Stimulated activated CD8-positive, alpha-beta memory T cell treated with anti-CD3 and anti-CD28 coated beads, Interleukin-15, amount 100 ng/mL, for 1 hour (primary cell): ENCODE measurements around the gene GLMN.
"Not testable (repeated sequence)": the region's sequence is repeated elsewhere in the genome, so short reads cannot be mapped to it uniquely, and the experiment has no call there.

Source experiments
- DNase-seq: peaks from one replicate; pipeline ENCODE4 v3.0.0-alpha.2; 2020; ENCODE audit warnings: low read depth

GLMN gene

GRCh38 chr1:92299477-92300150 lies 827 bp upstream of the GLMN start:
- no peak for DNase-seq

DNA sequence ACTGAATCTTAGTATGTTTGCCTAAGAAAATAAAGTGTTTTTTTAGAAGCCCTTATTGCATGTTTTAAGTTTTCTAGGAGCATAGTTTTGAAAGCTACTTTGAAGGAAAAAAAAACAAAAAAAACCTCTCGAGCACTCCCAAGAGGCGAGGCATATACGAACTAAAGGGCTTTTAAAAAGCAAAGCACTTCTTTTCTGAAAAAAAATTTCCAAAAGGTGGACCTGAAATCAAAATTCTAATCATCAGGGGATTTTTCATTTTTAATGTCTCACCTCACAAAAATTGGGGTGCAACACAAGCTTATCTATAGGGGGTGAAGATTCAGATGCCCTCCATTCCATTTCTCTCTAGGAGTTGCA lies 594 bp downstream of the GLMN start:
- DNase-seq, result no peak

- no peak for DNase-seq
Observed at GRCh38 chr1:92291372-92291999, 7.3 kb downstream of the GLMN start.

DNA sequence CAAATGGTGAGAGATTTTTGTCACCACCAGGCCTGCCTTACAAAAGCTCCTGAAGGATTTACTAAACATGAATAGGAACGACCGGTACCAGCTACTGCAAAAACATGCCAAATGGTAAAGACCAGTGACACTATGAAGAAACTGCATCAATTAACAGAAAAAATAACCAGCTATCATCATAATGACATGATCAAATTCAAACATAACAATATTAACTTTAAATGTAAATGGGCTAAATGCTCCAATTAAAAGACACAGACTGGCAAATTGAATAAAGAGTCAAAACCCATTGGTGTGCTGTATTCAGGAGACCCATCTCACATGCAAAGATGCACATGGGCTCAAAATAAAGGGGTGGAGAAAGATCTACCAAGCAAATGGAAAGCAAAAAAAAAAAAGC lies 17.4 kb downstream of the GLMN start:
- not testable (repeated sequence) for DNase-seq

- not testable (repeated sequence) for DNase-seq
Observed at GRCh38 chr1:92279781-92280180, 19.0 kb downstream of the GLMN start.

- DNase-seq, result no peak
Observed at GRCh38 chr1:92277105-92277723, 21.6 kb downstream of the GLMN start.

DNA sequence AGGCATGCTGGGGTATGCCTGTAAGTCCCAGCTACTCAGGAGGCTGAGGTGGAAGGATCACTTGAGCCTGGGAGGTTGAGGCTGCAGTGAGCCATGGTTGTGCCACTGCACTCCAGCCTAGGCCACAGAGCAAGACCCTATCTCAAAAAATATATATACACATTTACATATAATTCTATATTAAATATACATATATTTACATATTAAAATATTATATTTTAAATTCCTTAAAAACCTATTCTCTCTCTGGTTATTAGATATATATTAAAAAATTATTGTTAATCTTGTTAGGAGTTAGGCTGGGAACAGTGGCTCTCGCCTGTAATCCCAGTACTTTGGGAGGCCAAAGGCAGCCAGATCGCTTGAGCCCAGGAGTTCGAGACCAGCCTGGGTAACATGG lies 22.7 kb downstream of the GLMN start:
- no peak for DNase-seq

DNA sequence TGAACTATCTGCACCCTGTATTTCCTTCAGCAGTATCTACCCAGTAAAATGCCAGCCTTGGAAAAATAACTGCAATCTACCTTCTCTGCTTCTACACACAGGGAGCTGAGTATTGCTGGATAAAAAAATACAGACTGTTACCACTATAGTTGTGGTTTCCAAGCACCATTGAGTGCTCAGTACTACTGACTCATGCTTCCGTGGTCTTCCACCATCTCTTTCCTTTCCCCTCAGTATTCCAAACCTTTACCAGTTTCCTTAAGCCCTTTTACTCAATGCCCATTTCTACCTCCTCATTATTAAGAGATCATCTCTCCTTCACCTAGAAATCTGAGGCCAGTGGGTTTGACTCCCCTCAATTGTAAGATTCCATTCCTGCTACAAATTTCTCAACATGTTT lies 23.8 kb downstream of the GLMN start:
- no peak for DNase-seq

GRCh38 chr1:92273039-92273438 lies 25.7 kb downstream of the GLMN start:
- no peak for DNase-seq

DNA sequence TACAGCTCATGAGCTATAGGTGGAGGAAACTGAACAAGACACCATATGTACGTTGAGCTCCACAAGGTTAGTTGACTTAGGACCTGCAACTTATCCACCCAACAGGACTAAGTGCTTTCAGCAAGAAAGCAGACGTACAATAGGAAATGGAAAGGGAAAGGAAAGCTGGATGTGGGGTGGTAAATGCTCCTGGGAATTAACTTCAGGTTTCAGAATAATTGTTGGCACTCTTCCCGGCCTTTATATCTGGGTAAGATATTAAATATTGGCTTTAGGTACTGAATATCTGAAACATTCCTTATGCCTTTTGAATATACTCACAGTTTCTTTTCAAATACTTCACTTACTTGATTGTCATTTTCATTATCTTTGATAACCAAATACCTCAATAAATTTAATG lies 36.3 kb downstream of the GLMN start:
- DNase-seq, result no peak

DNA sequence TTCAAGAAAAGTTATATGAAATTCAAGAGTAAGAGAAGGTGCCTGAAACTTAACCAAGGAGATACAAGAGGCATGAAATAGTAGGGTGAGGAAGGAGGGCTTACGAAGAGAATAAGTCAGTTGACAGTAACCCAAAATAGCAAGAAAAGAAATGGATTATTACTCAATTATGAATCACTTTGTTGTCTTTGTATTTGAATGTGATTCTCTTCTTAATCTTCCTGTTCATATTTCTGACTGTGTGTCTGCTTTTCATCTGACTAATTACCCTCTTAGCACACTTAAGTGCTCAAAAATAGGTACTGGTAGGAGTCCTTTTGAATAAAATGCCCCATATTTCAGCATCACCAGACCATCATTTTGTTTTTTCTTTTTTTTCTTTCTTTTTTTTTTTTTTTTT lies 39.4 kb downstream of the GLMN start:
- DNase-seq, result no peak

DNA sequence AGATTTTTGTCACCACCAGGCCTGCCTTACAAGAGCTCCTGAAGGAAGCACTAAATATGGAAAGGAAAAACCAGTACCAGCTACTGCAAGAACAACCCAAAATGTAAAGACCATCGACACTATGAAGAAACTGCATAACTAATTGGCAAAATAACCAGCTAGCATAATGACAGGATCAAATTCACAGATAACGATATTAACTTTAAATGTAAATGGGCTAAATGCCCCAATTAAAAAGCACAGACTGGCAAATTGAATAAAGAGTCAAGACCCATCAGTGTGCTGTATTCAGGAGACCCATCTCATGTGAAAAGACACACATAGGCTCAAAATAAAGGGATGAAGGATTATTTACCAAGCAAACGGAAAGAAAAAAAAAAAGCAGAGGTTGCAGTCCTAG lies 44.1 kb downstream of the GLMN start:
- DNase-seq, result not testable (repeated sequence)

GRCh38 chr1:92244376-92244775 lies 54.4 kb downstream of the GLMN start:
- DNase-seq, result no peak

DNA sequence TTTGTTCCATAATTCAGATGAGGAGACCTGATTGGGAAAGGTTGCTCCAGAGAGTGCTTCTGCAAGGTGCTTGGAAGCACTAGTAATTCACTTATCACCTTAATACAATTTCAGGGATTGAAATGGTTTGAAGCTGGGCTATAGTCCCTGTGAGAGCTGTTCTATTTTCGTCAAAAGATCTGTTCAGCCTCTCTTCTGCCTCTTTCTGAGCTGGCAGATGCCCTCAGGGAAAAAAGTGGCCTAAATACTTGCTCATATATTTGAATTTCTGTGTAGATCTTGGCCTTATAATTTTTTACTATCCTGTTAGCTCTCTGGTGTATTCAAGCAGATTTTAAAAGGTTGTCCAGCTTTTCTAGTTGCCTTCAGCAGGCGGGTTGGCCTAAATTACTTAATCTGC lies 58.8 kb downstream of the GLMN start:
- DNase-seq, result no peak

DNA sequence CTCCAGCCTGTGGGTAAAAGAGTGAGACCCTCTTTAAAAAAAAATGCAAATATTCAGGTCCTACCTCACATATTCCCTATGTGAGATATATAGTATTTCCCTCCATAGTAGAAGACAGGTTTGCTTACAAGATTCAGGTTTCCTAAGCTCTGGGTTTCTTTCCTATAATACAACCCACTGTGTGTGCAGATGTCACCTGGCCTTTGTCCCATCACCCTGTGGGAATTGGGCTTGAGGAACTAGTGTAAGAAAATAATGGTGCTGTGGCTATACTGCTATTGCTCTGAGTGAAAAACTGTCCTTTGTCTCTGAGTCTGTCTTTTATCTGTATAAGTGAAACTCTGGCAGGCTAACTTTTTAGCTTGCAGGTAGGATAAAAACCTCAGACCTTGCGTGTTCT lies 68.1 kb downstream of the GLMN start:
- DNase-seq, result no peak

DNA sequence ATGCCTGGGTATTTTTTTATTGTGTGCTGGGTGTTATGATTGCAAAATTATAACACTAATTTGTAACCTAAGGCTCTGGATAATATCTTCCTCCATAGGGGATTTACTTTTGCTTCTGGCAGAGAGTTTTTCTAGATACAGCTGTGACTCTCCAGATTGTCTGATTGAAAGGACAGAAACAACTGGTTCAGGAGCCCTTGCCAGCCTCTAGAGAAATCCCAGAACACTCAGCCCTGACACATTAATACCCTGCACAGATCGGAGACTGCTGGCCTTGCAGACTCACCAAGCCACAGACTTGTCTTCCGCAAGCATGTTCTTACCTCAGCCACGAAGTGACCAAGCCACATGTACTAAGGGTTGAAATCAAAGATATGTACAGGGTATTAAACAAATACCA lies 70.4 kb downstream of the GLMN start:
- DNase-seq, result no peak

GRCh38 chr1:92219028-92219427 lies 79.8 kb downstream of the GLMN start:
- DNase-seq, result no peak

DNA sequence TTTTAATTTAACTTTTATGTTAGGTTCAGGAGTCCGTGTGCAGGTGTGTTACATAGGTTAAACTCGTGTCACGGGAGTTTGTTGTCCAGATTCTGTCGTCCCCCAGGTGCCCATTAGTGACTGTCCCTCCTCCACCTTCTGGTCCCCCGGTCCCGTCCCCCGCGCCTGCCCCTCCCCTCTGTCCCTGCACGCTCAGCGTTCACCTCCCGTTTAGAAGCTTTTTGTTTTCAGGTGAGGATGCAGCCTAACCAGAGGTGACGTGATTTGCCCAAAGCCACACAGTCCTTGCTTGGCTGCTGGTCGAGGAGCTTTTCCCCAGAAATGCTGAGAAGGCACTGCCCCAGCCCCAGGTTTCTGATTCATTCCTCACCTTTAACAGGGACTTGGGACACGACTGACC lies 80.2 kb downstream of the GLMN start:
- no peak for DNase-seq

GRCh38 chr1:92217721-92218120 lies 81.1 kb downstream of the GLMN start, which contains the start of gene C1orf146:
TSS of gene C1orf146 (plus strand) at chr1:92217915. CDS start at chr1:92231421, 13,506 bp downstream.
- no peak for DNase-seq

DNA sequence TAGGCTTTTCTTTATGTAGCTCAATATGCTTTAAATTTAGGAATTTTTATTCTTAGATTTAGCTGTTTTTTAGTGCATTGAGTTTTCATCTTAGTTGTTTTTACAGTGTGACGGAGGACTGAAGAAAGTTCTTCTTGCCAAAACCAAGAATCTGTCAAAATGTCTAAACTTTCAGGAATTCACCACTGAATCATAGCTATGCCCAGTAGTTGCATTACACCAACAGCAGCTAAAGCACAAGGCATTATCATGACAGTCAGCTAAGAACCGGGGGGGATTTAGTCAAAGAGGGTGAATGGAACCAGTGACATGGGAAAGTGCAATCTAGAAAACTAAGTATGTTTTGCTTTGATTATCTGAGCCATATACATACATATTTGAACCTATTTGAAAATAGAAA lies 87.6 kb downstream of the GLMN start:
- DNase-seq, result no peak

GRCh38 chr1:92210701-92211100 lies 88.1 kb downstream of the GLMN start:
- DNase-seq, result no peak

GRCh38 chr1:92203105-92203504 lies 95.7 kb downstream of the GLMN start:
- no peak for DNase-seq

- DNase-seq, result no peak
Observed at GRCh38 chr1:92201973-92202372, 96.8 kb downstream of the GLMN start.
